HAP-1 (cell line): ENCODE results near the gene IL4I1.
"Not testable (repeated sequence)": the region's sequence is repeated elsewhere in the genome, so short reads cannot be mapped to it uniquely, and the experiment has no call there.

Experiments used
- DNase-seq, 2 experiments: peaks; one replicate each; pipeline ENCODE4 v3.0.0-alpha.2; 2016 to 2020; ENCODE audit warnings: low spot score in 2 of 2
- H3K27me3 ChIP-seq: fragments of 250-450 bp; sonication (Bioruptor Pico); 2 replicates; pipeline ENCODE4 v1.5.1; 2020; ENCODE audit warnings: low read depth, mild to moderate bottlenecking, moderate library complexity
- H3K36me3 ChIP-seq: fragments of 250-450 bp; sonication (Bioruptor Pico); replicated peaks from 2 replicates; pipeline ENCODE4 v1.5.1; 2020; ENCODE audit warnings: mild to moderate bottlenecking
- H3K4me1 ChIP-seq: fragments of 250-450 bp; sonication (Bioruptor Pico); 2 replicates; pipeline ENCODE4 v1.5.1; 2020; ENCODE audit warnings: mild to moderate bottlenecking
- H3K4me3 ChIP-seq: fragments of 250-450 bp; sonication (Bioruptor Pico); 2 replicates; pipeline ENCODE4 v1.5.1; 2020; ENCODE audit warnings: mild to moderate bottlenecking, moderate library complexity
- H3K9me3 ChIP-seq: fragments of 250-450 bp; sonication (Bioruptor Pico); 2 replicates; pipeline ENCODE4 v1.5.1; 2020; ENCODE audit warnings: mild to moderate bottlenecking, moderate library complexity
- in situ Hi-C: fragments of 300-500 bp; cut with MboI; formaldehyde crosslinking; loops from 3 replicates; pipeline ENCODE4 v1.14.3; 2020; ENCODE audit warnings: low sequenced_read_pairs, inconsistent platforms, mixed read lengths

IL4I1 gene

DNA sequence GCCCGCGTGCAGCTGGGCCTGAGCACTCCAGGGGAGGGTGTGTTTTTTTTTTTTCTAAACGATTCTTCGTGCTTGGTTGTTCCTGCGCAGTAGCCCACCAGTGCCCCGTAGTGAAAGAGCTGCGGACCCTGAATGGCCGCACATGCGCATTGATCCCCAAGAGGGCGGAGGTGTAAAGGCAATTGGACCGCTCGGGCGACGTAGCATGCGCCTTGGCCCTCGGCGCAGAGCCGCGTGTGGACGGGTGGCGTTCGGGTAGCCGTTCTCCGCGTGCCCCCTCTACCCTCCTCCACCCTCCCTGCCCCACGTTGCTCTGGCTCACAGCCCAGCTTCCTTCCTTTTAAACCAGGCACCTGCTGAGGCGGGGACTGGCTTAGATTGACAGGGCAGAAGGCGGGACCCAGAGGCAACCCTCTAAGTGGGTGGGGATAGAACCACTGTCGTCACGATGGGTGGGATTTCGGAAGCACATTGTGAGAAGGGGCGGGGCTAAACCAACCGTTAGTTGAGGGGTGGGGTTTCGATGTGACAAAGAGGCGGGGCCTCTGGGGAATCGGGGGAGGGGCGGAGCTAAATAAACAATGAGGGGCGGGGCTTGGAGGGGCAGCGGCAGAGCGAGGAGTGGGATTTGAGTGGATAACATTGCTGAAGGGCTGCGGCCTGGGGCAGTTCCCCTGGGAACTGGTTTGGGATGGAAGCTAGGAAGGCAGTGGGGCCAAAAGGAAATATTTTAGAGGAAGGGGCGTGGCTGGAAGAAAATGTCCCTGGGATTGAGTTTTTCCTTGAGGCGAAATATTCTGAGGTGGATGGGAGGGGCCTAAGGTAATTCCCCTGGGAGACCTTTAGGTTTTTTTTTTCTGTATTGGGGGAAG, 33.2 kb upstream of the IL4I1 start:
- H3K27me3 ChIP-seq: no peaks in the 10 kb centered on the region
- peak; percentile 95 to 98 for DNase-seq
- peaks cover 29% of the 10 kb centered on the region for H3K36me3 ChIP-seq
- no peaks in the 10 kb centered on the region for H3K9me3 ChIP-seq
- peaks cover 20% of the 10 kb centered on the region; the same call in 1 of the 2 replicates for H3K4me1 ChIP-seq
- H3K4me3 ChIP-seq: peak overlapping the region; percentile 72
- in situ Hi-C loops: no loop called here

DNA sequence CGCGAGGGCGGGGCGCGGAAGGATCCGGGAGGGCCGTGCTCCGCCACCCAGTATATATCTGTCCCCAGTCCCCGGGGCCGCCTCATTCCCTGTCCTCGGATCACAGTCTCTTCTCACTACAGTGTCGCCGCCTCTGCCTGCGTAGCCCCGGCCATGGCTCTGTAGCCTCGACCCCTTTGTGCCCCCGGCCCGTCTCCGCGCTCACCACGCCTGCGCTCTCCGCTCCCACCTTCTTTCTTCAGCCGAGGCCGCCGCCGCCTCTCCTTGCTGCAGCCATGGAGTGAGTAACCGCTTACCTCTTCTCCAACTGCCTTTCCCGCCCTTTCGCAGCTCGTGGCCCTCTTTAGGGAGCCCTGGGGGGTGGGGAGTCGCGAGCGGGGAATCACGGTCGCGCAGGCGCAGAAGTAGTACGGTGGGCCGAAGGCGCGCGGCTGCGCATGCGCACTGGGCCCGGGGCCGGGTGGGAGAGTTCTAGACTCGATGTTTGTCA, 32.5 kb upstream of the IL4I1 start, which contains the start of the genes ATF5 and NUP62:
Gene ATF5, plus strand, starts transcription at position 85 of the 490 bp plus-strand sequence. CDS start 1,646 bp downstream, outside the sequence.
Gene NUP62, minus strand, starts transcription at position 384 of the 490 bp plus-strand sequence. CDS start 19,697 bp downstream, outside the sequence.
- no peaks in the 10 kb centered on the region for H3K27me3 ChIP-seq
- peaks cover 20% of the 10 kb centered on the region; the same call in 1 of the 2 replicates for H3K4me1 ChIP-seq
- peaks cover 36% of the 10 kb centered on the region for H3K36me3 ChIP-seq
- peak within 1 kb of the TSS; percentile 72 for H3K4me3 ChIP-seq
- DNase-seq: peak; percentile 85 to 95
- no peaks in the 10 kb centered on the region for H3K9me3 ChIP-seq
- in situ Hi-C loops: no loop called here

DNA sequence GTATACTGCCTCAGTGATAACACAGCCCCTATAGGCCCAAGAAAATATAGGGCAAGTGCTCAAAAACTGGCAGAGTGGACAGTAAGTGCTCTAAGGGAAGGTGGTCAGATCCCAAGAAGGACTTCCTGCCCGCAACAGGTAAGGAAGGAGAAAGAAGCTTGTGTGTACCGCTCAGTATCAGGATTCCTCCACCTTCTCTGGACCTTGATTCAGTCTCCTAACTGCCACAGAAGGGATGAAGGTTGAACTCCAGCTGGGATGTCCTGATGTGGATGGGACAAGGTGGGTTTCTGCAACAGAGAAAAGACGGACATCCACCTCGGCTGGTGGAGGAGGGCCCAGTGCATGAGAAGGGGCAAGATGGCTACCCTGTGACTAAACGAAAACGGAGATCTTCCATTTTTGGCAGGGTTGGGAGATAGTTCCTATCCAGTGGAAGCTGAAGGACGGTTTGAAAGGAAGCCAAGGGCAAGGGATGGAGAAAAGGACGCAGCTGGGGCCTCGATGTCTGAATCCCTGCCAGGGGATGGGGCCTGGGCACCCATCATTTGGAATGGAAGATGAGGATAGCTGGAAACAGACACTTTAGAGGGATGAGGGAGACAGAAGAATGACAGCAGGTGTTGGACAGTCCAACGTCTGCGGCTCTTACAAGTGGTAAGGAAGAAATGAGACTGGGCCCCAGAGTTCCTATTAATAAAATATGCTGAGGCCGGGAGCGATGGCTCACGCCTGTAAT, 31.0 kb upstream of the IL4I1 start:
- in situ Hi-C loops: no loop called here
- no peak for DNase-seq

DNA sequence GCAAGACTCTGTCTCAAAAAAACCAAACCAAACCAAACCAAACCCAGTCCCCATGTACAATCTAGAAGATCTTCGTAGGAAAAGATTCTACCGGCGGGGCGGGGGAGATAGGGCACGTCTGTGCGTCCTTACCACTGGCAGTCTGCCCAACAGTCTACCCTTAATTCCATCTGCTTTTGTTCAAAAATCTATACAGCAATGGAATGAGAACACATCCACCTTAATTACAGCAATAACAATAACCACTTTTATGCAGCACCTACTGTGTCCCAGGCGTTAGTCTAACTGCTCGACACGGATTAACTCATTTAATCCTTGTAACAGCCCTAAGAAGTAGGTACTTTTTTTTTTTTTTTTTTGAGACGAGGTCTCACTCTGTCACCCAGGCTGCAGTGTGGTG, 29.8 kb upstream of the IL4I1 start:
- Histone ChIP-seq H3K9me3 (no peaks in the 10 kb centered on the region), H3K27me3 (no peaks in the 10 kb centered on the region), H3K4me1 (peaks cover 20% of the 10 kb centered on the region; the same call in 1 of the 2 replicates), H3K36me3 (peaks cover 60% of the 10 kb centered on the region), H3K4me3 (no peak overlapping the region; the same call in 1 of the 2 replicates)
- in situ Hi-C loops: no loop called here
- peak; percentile 72 to 75 for DNase-seq

More for the DNA sequence above, 31.0 kb upstream of the IL4I1 start:
- Histone ChIP-seq H3K36me3 (peaks cover 51% of the 10 kb centered on the region), H3K9me3 (no peaks in the 10 kb centered on the region), H3K27me3 (no peaks in the 10 kb centered on the region), H3K4me3 (peak overlapping the region; percentile 72), H3K4me1 (peaks cover 20% of the 10 kb centered on the region; the same call in 1 of the 2 replicates)

DNA sequence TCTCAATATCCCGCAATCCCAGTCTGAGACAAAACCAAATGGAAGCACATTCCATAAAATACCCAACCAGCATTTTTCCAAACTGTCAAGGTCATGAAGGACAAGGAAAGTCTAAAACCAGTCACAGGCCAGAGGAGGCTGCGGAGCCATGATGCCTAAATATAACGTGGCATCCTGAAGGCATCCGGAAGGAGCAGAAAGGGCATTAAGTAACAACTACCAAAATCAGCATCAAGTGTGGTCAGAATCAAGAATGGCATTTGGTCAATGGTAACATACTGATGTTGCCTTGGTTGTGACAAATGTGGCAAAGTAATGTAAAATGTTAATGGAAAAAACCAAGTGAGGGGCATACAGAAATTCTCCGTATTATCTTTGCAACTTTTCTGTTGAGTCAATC, 28.8 kb upstream of the IL4I1 start:
- Histone ChIP-seq H3K4me1 (peaks cover 20% of the 10 kb centered on the region; the same call in 1 of the 2 replicates), H3K9me3 (no peaks in the 10 kb centered on the region), H3K27me3 (no peaks in the 10 kb centered on the region), H3K4me3 (no peak overlapping the region), H3K36me3 (peaks cover 68% of the 10 kb centered on the region)
- in situ Hi-C loops: no loop called here
- no peak for DNase-seq

DNA sequence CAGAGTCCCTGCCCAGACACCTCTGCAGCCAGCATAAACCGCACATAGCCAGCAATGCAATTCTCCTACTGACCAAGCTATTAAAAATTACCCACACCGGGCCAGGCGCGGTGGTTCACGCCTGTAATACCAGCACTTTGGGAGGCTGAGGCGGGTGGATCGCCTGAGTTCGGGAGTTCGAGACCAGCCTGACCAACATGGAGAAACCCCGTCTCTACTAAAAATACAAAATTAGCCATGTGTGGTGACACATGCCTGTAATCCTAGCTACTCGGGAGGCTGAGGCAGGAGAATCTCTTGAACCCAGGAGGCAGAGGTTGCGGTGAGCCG, 28.2 kb upstream of the IL4I1 start:
- DNase-seq, H3K4me3 ChIP-seq, H3K9me3 ChIP-seq, in situ Hi-C loops, H3K27me3 ChIP-seq: not testable (repeated sequence)
- Histone ChIP-seq H3K36me3 (peaks cover 68% of the 10 kb centered on the region), H3K4me1 (peaks cover 20% of the 10 kb centered on the region; the same call in 1 of the 2 replicates)

DNA sequence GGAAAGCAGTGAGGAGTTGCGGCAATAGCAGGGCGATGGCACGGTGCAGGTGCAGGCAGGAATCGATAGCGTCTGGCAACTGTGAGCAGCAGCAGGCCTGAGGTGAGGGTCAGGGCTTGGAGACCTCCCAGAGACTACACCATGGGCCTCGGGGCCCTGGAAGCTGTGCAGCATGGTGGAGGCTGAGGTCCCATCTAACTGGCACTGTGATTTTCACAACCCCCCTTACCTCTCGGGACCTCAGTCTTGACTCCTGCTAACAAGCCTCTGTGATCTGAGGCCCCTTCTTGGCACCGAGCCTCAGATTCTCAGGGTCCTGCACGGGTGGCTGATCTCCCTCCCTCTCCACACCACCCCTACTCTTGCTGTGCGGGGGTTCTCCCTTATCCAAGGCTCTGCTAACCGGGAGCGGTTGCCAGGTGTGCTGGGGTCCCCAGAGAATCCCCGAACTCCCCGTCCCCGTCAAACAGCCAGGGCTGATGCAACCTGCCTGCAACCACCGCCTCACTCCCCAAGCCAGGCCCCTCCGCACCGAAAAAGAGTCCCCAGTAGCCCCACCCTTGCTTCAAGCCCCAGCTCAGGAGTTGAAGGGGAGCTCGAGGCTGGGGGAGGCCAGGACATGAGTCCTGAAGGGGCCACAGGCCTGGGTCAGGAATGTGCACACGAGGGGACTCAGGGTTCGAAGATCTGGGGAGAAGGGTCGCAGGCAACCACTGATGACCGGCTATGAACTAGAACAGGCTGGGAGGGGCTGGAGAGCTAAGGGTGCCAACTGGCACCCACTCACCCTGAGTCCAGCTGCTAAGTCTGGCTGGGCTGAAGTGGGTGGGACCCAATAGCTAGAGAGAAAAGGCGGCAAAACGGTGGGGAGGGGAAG, 27.6 kb upstream of the IL4I1 start:
- DNase-seq: no peak
- H3K9me3 ChIP-seq: no peaks in the 10 kb centered on the region
- in situ Hi-C loops: no loop called here
- H3K4me3 ChIP-seq: no peak overlapping the region
- peaks cover 20% of the 10 kb centered on the region; the same call in 1 of the 2 replicates for H3K4me1 ChIP-seq
- peaks cover 69% of the 10 kb centered on the region for H3K36me3 ChIP-seq
- H3K27me3 ChIP-seq: no peaks in the 10 kb centered on the region

DNA sequence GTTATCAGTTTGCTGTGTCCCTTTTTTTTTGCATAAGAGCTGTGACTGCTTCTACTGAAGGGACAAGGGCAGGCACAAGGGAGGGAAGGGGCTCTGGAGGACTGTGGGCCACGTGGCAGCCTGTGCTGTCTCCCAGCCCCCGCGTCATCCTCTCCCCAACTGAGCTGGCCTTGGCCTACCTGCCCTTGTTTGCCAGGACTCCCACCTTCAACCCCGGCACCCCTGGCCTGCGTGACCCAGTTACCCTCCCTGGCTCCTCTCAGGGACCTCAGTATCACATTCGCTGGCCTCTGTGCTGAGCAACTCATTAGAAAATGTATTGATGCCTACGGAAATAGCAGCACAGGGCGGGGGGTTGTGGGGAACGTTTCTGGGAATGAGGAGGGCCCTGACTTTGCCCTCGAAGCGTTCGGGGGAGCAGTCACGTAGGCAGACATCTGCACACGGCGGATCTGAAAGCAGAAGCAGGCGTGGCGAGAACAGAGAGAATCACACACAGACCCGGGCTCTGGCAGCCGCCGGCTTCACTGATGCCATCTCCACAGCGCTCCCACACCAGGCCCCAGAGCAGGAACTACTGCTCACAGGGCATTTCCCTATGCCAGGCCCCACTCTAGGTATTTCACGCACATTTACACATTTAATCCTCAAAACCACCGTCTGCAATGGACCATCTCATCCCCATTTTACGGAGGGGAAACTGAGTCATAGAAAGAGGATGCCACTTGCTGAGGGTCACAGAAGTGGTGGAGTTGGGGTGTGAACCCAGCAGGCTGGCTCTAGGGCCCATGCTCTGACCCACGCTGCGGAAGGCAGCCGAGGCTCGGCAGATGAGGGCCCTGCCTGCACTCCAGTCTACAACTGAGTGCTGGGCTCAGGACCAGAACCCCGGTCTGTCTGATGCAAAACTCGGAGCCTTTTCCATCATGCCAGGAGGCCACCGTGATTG, 26.6 kb upstream of the IL4I1 start:
- Histone ChIP-seq H3K9me3 (no peaks in the 10 kb centered on the region), H3K27me3 (no peaks in the 10 kb centered on the region), H3K4me3 (no peak overlapping the region), H3K4me1 (peaks cover 18% of the 10 kb centered on the region; the same call in 1 of the 2 replicates), H3K36me3 (peaks cover 75% of the 10 kb centered on the region)
- no peak for DNase-seq
- in situ Hi-C loops: no loop called here

DNA sequence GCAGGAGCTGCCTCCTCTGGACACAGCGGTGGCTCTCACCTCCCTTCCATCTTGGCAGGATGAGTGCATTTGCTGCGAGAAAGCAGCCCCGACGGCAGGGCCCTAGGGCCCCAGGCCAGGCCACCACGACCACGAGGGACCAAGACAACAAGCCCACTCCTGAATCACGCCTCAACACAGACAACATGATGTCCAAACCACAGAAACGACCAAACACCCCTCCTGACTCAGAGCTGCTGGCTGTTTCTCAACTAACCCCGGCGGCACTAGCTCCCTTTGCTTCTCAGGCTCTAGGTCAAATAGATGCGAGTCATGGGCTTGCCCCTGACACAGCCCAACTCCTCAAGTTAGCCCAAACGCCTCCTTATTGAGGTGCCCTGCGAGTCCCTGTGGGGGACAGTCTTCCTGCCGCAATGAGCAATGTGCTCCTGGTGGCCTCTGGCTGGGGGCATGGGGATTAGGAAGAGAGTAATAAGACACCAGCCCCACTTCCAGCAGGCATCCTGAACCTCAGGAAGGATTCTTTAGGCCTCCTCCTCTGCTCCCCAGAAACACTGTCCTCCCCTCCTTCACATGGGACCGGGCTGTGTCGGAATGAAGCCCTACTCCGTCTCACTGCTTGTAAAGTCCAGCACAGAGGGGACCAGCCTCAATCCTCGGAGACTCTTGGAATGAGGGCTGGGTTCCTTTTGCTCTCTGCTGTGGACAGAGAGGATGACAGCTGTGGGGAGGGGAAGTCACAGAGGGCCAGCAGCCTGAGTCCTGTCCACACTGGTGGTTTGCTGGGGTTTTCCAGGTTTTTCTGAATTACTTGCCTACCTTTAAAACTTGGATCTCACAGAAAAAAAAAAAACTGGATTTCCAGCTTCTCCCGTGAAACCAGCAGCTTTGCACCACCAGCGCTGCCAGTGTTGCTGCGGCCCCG, 25.4 kb upstream of the IL4I1 start:
- no peaks in the 10 kb centered on the region for H3K9me3 ChIP-seq
- H3K4me1 ChIP-seq: peaks cover 6% of the 10 kb centered on the region; the same call in 1 of the 2 replicates
- H3K4me3 ChIP-seq: no peak overlapping the region
- peaks cover 77% of the 10 kb centered on the region for H3K36me3 ChIP-seq
- no peak for DNase-seq
- in situ Hi-C loops: no loop called here
- no peaks in the 10 kb centered on the region for H3K27me3 ChIP-seq

DNA sequence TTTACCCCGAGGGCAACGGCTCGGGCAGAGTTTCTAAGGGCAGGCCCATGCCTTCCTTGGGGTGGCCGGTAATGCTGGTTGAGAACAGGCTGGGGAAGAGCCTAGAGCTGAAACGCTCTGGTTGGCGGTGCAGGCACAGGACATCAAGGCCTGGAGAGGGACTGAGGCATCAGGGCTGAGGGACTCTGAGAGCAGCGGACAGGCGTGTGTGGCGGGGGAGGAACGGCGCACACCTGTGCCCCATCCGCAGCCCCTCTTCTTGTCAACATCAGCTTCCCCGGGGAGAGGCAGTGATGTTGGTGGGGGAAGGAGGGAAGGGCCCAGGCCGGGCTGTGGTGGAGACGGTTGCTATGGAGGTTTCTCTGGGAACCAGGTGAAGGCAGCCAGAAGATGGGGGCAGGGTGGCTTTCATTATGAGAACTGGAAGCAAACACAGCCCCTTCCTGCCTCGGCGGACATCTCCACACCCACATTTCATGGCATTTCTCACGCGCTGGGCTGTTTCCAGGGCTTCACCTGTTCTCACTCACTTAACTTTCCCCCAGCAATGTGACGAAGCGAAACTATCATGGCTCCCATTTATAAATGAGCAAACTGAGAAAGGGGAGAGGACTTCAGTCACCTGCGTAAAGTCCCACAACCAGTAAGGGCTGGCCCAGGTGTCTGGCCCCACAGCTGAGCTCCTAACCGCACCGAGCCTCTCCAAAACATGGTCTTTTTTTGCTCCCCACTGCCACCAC, 24.1 kb upstream of the IL4I1 start:
- in situ Hi-C loops: no loop called here
- Histone ChIP-seq H3K9me3 (no peaks in the 10 kb centered on the region), H3K4me1 (peaks cover 3% of the 10 kb centered on the region; the same call in 1 of the 2 replicates), H3K27me3 (no peaks in the 10 kb centered on the region), H3K4me3 (no peak overlapping the region), H3K36me3 (peaks cover 74% of the 10 kb centered on the region)
- DNase-seq: no peak

DNA sequence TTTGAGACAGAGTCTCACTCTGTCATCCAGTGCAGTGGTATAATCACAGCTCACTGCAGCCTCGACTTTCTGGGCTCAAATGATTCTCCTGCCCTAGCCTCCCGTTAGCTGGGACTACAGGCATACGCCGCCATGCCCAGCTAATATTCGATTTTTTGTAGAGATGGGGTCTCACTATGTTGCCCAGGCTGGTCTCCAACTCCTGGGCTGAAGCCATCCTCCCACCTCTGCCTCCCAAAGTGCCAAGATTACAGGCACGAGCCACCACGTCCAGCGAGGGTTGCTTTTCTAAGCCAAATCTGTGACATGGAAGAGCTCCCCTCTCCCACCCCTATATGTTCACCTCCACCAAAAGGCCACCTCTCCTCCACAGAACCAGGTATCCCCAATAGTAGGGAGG, 21.4 kb upstream of the IL4I1 start:
- no peaks in the 10 kb centered on the region for H3K27me3 ChIP-seq
- no peaks in the 10 kb centered on the region for H3K9me3 ChIP-seq
- no peak overlapping the region for H3K4me3 ChIP-seq
- peaks cover 71% of the 10 kb centered on the region for H3K36me3 ChIP-seq
- no peaks in the 10 kb centered on the region for H3K4me1 ChIP-seq
- in situ Hi-C loops: no loop called here
- no peak for DNase-seq
